GM19438 (cell line): Measurements from ENCODE around the gene DNAJC16.

Experiments used
- ATAC-seq: cut with Tn5 transposase; IDR thresholded peaks from one replicate; pipeline ENCODE4 v1.9.1; 2021; ENCODE audit warnings: low read depth; ENCODE audit not compliant: unreplicated experiment

The DNAJC16 gene

DNA sequence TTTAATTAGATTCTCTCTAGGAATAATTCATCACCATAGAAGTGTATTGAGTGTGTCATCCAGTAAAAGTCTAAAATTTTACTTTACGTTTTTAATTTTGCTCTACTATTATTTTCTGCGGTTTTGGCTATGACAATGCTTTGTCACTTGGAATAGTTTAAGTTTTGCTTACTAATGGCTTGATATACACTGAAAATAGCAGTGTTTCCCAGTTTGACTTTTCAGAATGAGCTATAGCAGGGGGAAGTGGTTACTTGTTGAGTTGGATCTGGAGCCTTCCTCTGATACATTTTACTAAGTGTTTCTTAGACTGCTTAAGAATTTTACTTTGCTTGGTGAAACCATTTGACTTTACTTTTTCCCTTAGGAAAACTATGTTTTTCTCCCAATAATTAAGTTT is 5.0 kb downstream of the DNAJC16 start:
- ATAC-seq = no peak

DNA sequence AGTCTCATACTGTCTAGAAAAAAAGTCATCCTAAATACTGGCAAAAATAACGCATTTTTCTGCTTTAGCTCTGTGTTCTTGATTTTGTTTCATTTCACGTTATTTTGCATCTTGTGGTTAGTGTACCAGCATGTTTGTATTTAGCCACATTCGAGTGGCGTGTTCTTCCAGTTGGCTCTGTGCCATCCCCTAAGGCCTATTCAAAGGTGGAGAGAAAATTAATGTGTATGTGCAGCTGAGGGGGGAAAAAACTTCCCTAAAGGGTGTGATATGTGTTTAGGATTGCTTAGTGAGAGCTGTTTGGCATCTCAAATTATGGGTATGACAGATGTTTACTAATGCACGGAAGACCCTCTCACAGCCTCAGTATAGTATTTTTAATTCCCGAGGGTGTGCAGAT is 12.1 kb downstream of the DNAJC16 start:
- ATAC-seq = no peak

DNA sequence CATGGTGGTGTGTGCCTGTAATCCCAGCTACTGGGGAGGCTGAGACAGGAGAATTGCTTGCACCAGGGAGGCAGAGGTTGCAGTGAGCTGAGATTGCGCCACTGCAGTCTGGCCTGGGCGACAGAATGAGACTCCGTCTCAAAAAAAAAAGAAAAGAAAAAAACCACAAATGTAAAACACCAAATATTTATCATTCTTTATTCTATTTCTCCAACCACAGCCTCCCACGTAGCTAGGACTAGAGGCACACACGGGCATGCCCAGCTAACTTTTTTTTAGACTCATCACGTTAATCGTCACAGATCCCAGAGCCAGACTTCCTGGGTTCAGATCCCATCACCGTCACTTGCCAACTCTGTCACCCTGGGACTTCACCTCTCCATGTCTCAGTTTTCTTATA is 13.5 kb downstream of the DNAJC16 start:
- no peak for ATAC-seq

DNA sequence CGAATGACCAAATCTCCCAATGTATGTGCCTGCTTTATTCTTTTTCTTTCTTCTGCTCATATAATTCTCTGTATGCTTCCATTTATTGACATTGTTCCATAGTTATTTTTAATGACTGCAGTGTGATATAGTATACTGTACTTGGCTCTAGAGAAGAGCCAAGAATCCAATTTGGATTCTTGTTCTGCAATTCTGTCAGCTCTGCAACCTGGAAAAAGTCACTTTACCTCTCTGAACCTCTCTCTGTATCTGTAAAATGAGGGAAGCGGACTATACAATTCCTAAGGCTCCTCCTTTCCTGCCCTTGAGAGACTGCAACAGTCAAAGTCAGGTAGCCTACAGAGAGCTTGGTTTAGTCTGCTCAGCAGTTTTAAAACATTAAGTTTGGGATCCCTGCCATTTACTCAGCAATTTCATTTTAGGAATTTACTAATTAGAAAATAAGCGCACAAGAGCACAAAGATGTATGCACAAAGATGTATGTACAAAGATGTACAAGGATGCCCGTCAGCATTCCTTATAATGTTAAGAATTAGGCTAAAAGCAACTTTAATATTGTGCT is 14.7 kb downstream of the DNAJC16 start:
- ATAC-seq = no peak

DNA sequence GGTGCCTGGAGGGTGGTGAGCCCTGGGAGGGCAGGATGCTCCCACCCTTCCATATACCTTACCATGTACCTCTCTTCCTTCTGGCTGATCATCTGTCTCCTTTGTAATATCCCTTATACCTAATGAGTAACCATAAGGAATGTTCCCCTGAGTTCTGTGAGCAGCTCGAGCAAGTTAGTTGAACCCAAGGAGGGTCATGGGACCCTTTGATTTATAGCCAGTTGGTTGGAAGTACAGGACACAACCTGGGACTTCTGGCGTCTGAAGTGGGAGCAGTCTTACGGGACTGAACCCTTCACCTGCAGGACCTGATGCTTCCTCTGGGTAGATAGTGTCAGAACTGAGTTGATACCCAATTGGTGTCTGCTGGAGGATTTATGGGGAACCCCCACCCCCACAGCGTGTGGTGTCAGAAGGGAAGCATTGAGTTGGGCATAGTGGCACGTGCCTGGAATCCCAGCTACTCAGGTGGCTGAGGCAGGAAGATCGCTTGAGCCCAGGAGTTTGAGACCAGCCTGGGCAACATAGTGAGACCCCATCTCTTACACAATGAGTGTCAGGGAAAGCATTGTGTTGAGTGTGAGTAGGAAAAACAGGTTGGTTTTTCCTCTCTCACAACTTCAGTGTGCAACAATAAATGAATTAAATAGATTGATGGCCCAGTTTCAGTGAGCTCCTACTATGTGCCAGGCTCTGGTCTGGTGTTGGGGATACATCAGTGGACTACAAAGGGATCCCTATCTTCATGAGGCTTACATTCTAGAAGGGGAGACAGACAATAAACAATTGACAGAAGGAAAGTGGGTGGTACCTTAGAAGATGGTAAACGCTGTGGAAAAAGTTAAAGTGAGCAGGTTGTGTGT is 16.0 kb downstream of the DNAJC16 start:
- ATAC-seq = no peak

DNA sequence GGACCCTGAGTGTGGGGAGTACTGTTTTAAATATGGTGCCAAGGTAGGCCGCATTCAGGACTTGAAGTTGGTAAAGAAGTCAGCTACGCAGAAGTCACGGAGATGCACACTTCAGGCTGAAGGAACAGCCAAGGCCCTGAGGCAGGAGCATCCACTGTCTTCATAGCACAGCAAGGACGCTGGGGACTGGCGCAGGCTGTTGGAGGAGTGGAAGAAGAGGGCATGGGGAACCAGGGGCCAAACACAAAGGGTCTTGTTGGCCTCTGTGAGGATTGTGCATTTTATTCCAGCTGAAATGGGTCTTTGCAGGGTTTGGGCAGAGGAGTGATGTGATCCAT is 16.6 kb downstream of the DNAJC16 start:
- ATAC-seq = no peak

DNA sequence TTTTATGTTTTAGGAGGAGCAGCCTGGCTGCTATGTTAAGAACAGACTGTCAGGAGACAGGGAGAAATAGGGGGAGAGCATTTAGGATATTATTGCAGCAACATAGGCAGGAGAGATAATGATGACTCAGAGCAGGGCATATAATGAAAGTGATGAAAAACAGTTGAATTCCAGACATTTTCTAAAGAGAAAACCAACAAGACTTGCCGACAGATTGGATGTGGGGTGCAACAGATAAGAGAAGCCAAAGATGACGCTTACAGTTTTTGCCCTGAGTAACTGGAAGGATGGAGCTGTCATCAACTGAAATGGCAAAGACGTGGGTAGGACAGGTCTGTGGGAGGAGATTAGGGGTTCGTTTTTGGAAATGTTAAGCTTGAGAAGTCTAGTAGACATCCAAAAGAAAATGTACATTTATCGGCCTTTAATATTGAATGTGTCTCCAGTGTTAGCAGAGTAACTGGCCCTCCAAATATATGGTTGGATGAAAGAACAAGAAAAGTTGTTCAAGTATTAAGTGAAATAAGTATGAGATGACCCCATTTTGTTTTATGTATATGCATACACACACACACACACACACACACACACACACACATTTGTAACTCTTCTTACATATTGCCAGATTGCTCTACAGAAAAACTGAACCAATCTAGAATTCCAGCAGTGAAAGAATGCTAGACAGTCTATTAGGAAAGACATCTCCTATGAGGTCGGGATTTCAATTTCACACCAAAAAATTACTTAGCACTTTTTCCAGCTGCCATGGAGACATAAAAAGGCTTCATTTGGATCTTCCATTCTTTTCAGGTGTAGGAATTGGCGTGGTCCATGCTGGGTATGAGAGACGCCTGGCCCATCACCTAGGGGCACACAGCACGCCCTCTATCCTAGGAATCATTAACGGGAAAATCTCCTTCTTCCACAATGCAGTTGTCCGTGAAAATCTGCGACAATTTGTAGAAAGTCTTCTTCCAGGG is 17.2 kb downstream of the DNAJC16 start:
- no peak for ATAC-seq

DNA sequence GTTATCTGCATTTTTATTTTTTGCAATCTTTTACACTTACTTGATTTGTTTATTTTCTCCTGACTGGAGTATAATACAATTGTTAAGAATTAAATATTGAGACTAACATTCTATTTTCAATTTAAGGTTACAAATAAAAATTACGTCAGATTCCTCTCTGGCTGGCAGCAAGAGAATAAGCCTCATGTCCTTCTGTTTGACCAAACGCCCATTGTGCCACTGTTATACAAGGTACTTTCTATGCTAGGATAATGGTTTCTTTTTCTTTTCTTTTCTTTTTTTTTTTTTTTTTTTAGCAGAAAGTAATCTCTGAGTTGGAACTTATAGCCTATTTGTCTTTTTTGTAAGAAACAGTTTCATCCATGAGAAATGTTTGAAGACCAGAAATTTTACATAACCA is 20.0 kb downstream of the DNAJC16 start:
- ATAC-seq = no peak

DNA sequence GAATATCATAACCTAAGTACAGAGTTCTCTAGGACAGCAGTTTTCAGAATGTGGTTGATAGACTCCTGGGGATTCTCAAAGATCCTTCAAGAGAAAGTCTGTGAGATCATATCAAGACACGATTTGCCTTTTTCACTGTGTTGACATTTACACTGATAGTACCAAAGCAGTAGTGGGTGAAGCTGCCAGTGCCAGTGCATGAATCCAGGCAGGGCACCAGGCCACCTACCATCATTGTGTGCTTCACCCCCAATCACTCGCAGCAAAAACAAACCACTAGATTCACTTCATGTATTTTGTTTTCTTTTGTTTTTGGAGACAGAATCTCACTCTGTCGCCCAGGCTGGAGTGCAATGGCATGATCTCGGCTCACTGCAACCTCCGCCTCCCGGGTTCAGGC is 23.9 kb downstream of the DNAJC16 start:
- no peak for ATAC-seq

DNA sequence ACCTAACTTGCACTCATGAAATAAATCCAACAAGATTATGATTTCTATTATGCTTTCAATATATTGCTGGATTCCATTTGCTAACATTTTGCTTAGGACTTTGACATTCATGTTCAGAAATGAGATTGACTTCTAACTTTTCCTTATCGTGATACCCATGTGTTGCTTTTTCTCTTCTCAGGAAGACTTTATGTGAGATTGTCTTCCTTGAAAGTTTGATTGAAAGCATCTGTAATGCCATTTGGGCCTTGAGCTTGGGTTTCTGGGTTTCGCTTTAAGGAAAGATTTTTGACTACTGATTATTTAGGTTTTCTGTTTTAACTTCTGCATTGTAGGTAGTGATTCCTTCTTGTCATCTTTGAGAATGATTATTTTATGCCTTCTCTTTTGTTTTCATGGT is 30.4 kb downstream of the DNAJC16 start:
- ATAC-seq = no peak

DNA sequence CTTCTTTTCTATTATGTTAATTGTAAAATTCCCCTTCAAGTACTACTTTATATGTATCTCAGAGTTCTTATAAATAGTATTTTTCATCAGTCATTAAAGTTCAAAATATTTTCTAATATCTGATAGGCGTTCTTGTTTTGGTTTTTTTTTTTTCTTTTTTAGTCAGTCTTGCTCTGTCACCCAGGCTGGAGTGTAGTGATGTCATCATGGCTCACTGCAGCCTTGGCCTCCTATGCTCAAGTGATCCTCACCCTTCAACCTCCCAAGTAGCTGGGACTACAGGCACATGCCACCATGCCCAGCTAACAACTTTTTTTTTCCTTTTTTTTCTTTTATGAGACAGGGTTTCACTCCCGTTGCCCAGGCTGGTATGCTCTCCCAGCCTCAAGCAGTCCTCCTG is 30.9 kb downstream of the DNAJC16 start:
- ATAC-seq = no peak

DNA sequence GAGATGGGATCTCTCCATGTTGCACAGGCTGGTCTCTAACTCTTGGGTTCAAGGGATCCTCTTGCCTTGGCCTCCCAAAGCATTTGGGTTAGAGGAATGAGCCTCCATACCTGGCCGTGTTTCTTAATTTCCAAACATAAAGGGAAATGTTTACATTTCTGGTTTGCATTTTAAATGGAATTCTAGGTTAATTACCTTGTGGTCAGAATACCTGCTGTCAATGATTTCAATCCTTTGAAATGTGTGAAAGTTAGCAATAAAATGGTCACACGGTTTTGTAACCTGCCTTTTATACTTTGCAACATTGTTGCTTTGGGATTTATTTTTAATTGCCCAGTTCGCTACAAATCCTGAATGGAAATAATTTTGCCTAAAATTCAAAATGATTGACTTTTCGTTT is 31.9 kb downstream of the DNAJC16 start:
- no peak for ATAC-seq

DNA sequence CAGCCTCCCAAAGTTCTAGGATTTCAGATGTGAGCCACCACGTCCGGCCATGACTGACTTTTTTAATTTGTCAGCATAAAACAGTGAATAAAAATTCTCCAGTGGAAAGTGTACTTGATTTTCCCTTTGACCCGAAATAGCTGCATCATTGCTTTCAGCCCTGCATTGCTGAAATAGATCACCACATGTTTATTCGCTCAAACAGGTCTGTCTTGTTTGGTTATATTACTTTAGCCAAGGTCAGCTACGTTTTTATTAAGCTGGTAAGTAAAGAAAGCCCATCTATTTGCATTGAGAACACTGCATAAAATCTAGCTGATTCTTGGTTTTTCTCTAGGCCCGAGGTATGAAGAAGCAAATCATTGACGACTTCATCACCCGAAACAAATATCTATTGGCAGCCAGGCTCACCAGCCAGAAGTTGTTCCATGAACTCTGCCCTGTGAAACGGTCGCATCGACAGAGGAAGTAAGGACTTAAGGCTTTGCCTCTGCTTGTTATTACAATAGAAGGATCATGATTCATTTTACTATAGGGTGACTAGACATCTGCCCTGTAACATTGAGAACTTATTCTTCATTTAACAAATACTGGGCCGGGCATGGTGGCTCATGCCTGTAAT is 32.7 kb downstream of the DNAJC16 start:
- ATAC-seq = no peak

DNA sequence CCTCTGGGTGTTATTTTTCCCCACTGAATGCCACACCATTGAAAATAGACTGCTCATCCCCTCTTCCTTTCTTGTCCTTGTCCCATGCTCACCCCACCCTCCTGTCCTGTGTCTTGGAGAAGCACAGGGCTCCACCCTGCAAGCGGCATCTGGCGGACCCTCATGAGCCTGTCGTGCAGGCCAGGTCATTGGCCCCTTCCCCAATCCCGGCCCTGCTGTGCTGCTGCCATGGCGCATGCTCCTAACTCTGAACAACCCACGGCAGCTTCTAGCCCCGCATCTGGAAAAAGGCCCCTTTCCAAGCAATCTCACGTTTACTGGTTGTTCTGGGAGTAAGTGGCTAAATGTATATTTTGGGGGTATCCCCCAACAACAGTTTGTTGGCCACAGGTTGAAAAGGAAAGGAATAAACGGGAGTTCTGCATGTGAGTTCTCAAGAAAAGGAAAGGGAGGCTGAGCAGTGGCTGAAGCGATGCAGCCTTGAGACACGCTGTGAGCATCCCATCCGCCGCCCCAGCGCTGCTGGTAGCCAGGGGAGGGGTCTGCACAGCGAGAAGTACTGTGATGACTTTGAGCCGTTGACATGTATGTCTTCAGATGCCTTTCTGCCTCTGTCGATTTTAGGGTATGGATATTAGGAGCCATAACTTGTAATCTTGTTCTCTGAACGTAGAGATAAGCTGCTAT is 41.9 kb downstream of the DNAJC16 start:
- ATAC-seq = no peak

DNA sequence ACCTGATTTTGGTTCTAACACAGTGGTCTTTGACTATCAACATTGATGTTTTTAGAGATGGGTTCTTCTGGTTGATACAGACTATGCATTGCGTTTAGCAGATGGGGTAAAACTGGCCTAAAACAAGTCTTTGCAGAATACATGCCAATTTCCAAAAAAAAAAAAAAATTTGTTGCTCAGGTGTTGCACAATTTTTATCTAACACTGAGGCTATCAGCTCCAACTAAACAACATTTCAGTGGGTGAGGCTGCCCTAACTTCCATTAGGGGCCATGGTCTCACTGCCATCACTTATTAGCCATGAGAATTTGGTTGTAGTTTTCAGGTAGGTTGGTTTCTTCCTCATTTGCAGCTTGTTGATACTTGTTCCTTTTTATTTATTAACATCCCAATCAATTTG is 44.2 kb downstream of the DNAJC16 start:
- no peak for ATAC-seq

DNA sequence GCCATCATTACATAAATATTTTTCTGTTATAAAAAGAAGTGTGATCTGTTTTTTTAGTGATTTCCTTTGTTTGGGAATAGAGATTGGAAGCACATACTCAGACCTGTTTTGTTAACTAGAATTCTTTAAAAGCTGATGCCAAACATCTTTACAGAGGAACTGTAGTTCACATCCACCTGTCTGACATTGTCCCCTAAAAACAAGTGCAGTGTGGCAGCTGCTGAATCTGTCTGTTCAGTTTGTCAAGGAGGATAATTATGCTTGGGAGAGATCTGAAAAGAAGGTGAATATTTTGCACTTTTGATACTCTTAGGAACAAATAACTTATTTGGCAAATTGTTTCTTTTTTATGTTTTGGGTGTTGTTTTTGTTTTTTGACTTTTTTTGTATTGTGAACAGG is 44.6 kb downstream of the DNAJC16 start:
- no peak for ATAC-seq

DNA sequence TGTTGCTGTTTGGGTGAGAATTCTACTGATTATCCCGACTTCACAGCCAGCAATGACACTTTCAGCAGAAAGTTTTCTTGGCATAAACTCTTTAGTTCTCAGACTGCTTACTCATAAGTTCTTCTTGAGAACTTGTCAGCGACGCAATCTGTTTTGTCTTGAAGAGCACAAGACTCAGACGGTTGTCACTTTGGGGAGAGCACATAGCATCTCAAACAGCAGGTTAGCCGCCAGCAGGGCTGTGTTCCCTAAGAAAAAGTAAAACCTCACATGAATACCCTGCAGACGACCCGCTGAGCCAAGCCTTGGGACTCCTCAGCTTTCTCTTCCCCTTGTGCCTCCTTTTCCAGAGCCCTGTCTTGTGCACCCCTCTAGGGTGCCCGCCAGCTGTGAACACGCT is 46.8 kb downstream of the DNAJC16 start:
- ATAC-seq = no peak

DNA sequence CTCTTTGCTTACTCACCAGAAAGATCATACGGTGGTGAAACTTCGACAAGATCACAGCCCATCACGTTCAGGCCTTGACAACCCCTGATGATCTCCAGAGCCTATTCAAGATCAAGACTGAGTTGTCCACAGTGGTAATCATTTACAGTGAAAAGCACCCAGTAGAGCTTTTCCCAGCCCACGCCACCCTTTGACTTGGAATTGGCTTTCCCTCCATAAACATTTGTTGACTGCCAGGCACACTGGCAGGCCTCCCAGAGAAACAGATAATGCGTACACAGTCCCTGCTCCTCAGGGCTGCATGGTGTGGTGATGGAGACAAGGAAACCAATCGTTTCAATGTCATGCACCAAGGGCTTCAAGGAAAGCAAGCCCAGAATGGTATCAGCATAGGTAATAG is 48.1 kb downstream of the DNAJC16 start:
- no peak for ATAC-seq

DNA sequence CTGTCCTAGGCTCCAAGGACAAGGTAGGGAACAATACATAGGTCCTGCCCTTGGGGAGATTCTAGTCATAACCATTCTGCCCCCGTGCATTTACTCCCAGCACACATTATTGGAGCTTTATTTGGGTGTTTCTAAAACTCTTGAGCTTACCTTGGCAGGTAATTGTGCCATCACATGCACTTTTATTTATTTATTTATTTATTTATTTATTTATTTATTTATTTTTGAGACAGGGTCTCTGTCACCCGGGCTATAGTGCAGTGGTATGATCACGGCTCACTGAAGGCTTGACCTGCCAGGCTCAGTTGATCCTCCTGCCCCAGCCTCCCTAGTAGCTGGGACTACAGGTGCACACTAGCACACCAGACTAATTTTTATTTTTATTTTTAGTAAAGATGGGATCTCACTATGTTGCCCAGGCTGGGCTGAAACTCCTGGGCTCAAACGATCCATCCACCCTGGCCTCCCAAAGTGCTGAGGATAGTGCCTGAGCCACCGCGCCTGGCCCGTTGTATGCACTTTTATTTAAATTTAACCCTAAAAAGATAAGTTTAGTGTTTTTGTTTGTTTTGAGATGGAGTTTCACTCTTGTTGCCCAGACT is 49.0 kb downstream of the DNAJC16 start:
- ATAC-seq = no peak

DNA sequence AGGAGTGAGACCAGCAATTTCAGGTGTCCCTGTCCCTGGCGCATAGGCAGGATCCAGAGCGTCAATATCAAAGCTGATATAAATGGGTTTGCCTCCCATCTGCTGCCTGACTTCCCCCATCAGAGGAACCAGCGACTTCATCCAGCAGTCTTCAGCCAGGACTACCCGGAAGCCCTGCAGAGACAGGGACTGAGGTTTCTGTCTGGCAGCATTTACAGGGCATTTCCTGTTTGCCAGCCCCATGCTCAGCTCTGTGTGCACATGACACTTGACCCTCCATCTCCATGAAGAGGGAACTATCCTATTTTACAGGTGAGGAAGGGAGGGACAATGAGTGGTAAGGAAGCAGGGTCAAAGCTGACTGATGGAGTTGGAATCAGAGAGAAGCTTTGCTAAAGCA is 51.0 kb downstream of the DNAJC16 start:
- no peak for ATAC-seq
